HG02885 (cell line): Measurements from ENCODE around the gene BRPF1.

ENCODE experiments used
- ATAC-seq: cut with Tn5 transposase; IDR thresholded peaks from one replicate; pipeline ENCODE4 v1.9.1; 2021; ENCODE audit warnings: mild to moderate bottlenecking; ENCODE audit not compliant: unreplicated experiment, poor library complexity

BRPF1 gene

DNA sequence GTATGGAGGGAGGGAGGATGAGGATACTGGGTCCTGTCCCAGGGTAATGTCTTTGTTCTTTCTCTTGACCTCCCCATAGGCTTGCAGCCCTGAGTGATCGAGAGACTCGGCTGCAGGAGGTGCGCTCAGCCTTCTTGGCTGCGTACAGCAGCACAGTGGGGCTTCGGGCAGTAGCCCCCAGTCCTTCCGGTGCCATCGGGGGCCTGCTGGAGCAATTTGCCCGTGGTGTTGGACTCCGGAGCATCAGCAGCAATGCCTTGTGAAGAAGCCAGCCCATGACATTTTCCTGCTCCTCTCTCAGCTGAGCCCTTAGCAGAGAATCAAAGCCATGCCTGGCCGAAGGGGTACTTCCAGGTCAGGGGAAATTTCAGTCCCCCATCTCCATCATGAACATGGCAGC, 29.8 kb upstream of the BRPF1 start:
- ATAC-seq, result no peak

DNA sequence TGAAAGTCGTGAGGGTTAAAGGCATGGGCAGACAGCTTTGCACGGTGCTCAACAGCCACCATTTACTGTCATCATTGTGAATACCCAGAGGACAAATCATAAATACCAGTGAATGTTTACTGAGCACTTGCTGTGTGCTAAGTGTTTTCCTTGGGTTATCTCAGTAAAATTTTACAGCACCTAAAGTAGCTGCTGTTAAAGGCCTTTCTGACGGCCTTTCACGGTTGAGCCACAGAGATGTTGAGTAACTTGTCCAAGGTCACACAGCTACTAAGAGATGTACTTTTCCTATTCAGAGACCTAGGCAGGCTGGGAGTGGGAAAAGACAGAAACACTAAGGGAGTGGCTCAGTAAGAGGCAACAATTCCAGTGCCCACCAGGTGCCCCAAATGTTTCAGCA, 28.3 kb upstream of the BRPF1 start:
- no peak for ATAC-seq

DNA sequence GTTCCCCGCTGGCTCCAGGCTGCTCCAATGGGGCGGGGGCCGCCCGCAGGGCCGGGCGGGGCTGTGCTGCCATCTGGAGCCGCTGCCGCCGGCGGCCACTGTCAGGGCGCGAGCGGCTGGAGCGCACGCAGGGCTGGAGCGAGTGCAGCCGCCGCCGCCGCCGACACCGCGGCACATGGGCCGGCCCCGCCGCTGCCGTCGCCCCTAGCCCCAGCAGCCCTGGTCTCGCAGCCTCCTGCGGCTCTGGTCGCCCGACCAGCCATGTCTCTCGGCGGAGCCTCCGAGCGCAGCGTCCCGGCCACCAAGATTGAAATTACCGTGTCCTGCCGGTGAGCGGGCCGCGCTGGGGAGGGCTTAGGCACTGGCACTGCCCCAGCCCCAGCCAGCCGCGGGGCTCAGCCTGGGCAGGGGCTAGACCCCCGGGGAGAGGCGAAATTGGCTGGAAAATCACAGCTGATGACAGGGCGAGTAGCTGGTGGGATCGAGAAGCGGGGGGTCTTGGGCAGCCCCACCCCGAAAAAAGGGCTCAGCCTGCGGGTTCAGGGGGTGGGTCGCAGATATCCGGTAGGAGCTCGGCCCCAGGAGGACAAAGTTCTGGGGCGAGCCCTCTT, 27.7 kb upstream of the BRPF1 start, which contains the start of gene CPNE9:
Gene CPNE9, plus strand, starts transcription at position 98 of the 611 bp plus-strand sequence. Its CDS starts 164 bp downstream, at position 262.
- no peak for ATAC-seq

DNA sequence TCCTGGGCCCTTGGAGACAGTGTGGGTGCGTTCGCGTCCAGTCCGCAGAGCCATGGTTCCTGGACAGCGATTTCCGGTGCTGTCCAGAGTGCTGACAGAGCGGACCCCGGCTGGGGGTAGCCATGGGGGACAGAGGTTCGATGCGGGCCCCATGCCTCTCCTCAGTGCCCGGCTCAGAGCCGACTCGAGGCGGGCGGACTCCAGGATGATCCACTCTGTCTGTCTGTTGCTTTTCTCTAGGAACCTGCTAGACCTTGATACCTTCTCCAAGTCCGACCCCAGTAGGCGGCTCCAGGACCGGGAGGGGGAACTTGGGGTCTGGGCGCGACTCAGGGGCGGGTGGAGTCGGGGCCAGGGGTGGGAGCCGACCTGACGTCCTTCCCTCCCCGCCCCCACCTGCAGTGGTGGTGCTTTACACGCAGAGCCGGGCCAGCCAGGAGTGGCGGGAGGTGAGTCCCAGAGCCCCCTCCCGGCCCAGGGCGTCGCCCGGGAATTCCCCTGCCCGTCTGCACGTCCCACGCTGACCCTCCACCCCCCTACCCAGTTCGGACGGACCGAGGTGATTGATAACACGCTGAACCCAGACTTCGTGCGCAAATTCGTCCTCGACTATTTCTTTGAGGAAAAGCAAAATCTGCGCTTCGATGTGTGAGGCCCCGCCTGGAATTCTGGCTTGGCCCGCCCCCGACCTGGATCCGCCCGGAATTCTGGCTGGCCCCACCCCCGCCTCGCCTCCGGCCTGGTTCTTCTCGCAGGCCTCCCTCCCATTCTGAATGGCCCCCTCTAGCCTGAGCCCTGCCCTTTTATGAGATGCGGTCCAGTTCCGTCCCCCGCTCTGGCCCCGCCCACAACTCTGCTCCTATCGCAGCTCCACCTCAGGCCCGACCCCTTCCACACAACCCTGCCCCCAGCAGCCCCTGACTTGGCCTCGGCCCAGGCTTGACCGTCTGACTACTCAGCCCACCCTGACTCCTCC, 26.9 kb upstream of the BRPF1 start:
- ATAC-seq, result no peak

DNA sequence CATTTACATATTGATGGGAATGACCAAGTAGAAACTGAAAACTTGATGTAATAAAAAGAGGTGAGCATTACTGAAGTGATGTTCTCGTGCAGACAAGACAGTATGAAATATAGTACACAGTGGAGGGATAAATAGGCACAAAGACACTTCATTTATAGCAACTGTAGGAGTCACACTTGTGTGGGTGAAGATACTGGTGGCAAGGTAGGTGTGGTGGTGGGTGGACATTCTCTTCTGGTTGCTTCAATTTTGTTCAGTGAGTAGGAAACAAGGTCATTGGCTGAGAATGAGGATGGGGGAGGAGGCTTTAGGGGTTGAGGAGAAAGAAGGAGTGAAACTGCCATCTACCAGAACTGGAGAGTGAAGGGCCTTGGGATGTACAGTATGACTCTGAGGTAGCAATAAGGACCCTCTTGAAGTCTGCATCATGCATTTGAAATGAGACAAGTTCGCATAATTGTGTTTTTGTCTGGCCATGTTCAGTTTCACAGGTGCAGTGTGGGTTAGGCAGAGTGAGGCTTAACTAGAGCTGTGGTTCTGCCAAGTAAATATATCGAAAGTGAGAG, 21.3 kb upstream of the BRPF1 start:
- ATAC-seq, result no peak

DNA sequence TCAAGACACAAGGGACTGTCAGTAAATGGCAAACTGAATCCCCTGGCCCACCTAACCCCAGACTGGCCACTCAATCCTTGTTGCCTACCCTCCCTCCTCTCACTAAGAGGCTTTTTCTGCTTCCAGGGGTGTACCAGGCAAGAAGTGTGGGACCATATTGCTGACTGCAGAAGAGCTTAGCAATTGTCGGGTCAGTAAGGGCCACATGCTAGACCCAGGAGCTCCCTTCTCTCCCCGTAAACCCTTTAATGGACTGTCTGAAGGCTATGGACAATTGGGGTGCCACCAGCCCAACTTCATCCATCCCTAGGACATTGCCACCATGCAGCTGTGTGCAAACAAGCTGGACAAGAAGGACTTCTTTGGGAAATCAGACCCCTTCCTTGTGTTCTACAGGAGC, 19.1 kb upstream of the BRPF1 start:
- ATAC-seq, result no peak

DNA sequence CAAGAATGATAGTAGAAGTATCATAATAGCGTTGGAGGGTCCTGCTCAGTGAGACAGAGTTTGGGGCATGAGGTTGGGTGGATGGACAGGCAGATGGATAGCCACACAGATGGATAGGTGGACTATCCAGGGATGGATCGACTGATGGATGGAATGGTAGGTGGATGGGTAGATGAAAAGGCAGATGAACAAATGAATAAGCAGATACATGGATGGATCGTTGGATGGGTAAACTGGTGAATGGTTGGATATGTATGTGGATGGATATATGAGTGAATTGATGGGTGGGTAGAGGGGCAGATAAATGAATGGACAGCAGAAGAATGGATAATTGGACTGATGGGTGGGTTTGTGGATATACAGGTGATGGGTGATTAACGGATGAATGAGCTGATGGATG, 18.4 kb upstream of the BRPF1 start:
- no peak for ATAC-seq

DNA sequence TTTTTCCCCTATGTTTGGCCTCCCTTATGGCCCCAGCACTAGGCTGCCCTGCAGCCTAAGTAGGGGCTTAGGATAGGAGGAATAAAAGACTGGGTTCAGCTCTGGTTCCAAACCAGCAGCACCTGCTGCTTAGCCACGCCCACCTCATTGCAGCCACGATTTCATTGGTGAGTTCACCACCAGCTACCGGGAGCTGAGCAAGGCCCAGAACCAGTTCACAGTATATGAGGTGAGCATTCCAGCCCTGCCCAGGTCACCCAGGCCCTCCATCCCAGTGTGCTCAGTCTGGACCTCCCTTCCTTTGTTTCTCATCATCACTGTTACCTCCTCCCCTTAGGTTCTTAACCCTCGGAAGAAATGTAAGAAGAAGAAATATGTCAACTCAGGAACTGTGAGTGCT, 16.4 kb upstream of the BRPF1 start:
- ATAC-seq, result no peak

DNA sequence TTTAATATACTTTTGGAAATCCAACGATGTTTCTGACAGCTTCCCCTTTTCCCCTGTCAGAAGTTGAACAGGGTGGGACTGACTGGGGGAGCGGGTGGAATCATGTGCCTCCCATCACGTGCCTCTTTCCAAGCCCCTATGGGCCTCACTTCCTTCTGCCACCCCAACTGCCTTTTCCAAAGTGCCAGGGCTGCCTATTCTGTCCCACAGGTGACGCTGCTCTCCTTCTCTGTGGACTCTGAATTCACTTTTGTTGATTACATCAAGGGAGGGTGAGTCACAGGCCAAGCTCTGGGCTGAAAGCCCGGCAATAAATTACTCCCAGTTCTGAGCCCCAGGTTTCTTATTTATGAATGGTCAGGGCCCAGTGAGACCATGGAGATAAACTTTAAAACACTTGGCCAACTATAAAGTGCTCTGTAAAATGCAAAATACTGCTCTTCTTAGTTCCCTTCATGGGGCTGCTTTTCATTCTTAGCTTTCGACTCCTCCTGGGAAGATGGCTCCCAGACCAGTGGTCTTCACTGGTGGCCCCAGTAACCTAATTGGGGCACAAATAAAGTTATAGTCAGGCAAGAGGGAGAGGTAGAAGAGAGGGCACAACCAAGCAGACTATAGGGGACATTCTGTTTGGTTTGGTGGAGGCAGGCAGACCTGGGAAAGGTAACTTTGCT, 15.6 kb upstream of the BRPF1 start:
- ATAC-seq, result no peak

DNA sequence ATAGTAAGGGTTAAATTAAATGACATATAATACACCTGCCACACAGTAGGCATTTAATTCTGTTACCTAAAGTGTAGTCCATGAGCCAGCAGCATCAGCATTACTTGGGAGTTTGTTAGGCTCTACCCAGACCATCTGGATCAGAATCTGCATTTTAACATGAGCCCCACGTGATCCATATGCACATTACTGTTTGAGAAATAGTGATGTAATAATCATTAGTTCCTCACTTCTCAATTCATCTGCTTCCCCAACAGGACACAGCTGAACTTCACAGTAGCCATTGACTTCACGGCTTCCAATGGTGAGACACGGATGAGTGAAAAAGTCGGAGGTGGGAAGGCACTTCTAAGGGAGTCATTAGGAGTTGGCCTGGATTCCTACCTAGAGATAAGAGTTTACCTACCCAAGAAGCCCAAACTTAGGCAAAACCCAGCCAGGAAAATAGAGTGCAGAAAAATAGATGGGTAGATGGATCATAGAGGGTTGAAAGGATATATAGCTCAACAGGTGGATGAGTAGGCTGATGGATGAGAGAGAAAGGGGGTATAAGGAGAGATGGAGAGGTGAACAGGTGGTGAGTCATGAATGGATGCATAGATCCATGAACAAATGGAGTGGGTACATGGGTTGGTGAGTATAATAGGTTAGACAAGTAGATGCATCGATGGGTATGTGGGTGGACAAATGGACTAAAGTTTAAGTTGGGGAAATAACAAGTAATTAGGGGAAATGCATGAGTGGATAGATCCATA, 14.6 kb upstream of the BRPF1 start:
- no peak for ATAC-seq

DNA sequence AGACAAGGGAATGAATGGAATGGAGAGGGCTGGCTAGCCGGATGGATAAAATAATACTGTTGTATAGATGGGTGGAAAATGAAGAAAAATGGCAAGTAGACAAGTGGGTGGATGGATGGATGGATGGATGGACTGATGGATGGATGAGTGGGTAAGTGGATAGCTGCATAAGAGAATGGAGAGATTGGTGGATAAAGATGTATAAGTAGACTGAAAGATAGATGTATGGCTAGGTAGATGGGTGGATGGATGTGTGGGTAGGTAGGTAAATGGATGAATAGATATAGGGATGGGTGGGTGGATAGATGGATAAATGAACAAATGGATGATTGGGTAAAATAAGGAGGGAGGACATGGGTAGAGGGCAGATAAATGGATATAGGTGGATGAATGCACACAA, 14.0 kb upstream of the BRPF1 start:
- no peak for ATAC-seq

DNA sequence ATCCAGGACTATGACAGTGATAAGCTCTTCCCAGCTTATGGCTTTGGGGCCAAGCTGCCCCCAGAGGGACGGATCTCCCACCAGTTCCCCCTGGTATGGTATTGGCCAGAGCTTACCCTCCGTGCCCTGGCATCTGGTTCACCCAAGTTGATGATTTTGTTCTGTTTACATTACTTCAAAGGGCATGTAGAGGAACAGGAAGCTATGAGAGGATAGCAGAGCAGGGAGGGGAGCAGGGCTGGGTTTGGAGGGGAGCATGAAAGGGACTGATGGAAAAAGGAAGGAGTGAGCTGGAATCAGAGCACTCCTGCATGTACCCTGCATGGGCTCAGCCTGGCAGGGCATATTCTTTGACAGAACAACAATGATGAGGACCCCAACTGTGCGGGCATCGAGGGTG, 13.4 kb upstream of the BRPF1 start:
- no peak for ATAC-seq

DNA sequence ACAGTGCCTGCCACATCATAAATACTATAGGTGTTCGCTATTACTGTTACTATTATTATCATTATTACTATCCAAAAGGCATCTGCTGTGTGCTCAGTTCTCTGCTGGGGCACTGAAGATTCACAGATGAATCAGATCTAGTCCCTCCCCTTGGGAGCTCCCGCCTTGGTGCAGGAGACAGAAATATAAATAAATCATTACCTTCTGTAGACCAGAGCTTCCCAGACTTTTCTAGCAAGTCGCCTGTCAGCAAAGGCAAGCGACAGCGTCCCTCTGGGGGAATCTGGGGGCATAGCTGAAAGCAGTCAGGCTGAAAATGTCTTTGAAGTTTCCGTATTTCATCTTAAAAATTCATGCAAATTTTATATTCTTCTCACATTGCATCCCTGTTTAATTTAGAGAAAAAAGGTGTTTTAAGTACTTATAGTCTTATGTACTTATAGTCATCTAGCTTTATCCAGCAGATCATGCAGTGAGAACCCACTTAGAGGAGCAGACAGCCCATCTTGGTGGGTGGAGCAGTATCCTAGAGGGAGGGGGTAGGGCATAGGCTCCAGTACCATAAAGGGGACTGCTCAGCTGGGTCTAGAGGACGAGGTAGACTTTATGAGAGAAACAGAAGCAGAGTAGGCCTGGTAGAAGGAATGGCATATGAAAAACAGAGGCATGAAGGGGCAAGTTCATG, 10.4 kb upstream of the BRPF1 start:
- ATAC-seq, result no peak

DNA sequence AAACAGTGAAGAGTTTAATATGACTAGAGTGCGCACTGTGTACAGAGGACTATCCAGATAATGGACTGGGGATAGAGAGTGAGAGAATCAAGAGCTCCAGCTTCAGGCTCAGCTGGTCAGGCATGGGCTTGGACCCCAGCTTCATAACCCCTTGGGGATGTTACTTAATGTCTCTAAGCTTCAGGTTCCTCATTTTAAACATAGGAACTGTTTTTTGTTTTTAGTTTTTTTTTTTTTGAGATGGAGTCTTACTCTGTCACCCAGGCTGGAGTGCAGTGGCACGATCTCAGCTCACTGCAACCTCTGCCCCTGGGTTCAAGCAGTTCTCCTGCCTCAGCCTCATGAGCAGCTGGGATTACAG, 9.9 kb upstream of the BRPF1 start:
- no peak for ATAC-seq

DNA sequence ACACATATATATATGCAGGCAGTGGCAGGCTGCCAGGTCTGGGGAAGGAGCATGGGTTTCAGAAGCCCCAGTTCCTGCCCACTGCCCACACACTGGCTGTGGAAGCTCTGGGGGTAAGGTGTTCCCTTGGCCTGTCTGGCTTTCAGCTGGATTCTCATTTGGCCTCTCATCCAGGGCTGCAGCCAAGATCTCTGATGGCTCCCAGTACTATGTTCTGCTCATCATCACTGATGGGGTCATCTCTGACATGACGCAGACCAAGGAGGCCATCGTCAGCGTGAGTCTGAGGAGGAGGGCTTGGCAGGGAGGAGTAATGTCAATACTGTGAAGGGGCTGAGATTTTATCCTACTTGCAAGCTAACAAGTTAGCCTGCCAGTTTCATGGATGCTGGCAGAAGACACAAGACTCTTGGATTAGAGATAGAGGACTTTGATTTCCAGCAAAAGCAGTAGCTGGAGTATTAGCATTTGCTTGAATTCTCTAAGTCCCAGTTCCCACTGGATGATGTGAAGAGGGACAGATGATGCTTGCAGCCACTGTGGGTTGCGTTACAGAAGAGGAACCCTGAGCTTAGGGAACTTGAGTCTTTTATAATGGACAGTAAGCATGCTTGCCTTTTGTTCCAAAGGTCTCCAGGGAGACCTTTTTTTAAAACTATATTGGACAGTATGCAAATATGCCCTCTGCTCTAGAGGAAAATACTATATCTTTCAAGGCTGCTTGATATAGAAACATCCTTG, 5.6 kb upstream of the BRPF1 start:
- no peak for ATAC-seq

DNA sequence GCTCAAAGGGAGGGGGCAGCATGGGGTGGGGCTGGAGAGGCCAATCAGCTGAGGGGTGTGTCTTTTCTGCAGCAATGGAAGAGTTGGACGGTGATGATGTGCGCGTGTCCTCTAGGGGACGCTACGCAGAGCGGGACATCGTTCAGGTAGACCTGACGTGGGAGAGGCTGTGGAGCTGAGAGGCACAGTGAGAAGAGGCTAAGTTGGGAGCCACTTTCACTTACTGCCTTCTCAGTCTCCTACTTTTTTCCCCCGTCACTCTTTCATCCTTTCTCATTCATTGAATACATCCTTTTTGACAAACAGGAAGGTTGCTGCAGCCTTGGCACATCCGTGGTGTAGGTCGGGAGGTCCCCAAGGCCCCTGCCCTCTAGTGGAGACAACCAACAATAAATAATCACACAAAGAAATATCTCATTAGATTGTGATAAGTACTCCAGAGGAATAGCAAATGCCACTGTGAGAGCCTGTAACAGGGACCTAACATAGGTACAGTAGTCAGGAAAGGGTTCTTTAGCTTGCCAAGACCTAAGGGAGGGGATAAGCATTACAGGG, 4.4 kb upstream of the BRPF1 start:
- no peak for ATAC-seq

DNA sequence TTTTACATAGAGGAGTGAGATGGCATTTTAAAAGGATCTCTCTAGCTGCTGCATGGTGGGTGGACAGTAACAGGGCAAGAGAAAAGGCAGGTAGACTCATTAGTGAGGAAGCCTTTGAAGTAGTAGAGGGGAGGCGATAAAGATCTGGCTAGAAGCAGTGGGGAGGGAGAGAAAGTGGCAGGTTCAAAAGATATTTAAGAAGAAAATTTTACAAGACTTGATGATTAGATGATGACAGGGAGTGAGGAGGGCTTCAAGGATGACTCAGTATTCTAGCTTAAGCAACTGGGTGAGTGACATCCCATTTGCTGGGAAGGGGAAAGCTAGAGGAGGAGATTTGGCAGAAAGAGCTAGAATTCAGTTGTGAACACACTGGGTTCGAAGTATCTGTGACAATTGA, 3.8 kb upstream of the BRPF1 start:
- ATAC-seq, result no peak

DNA sequence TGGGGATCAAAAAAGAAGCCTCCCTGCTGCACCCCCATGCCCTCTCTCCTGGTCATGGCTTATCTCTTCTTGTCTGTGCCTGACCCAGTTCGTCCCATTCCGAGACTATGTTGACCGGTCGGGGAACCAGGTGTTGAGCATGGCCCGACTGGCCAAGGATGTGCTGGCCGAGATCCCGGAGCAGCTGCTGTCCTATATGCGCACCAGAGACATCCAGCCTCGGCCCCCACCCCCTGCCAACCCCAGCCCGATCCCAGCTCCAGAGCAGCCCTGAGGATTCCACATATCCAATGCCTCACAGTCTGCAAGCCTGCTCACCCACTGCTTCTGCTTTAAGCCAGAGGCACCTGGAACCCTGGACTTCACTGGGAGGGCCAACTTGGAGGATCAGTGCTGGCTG, 2.1 kb upstream of the BRPF1 start:
- no peak for ATAC-seq
